Lower lobe of right lung (tissue), 2 donors: ENCODE data around the gene OPTC. TPM values are rescaled to one million over a fixed set of nuclear protein-coding genes. Genes with fewer than 3 reads are reported as not detected.

ENCODE experiments used
- ATAC-seq, 2 donors: fragments of 200-7000 bp; cut with Tn5 transposase; one replicate each; pipeline ENCODE4 v1.9.1; 2020 to 2022; ENCODE audit warnings: mild to moderate bottlenecking in 2 of 2, moderate library complexity in 2 of 2
- DNase-seq: peaks from one replicate; pipeline ENCODE4 v3.0.0-alpha.2; 2020
- H3K27ac ChIP-seq: fragments of 200-600 bp; one replicate; pipeline ENCODE4 v1.8.0; 2022
- H3K27me3 ChIP-seq: fragments of 200-600 bp; one replicate; pipeline ENCODE4 v1.8.0; 2022; ENCODE audit warnings: low read depth
- H3K36me3 ChIP-seq: fragments of 200-600 bp; one replicate; pipeline ENCODE4 v1.8.0; 2022; ENCODE audit warnings: mild to moderate bottlenecking
- H3K4me1 ChIP-seq: fragments of 200-600 bp; one replicate; pipeline ENCODE4 v1.8.0; 2022
- H3K4me3 ChIP-seq: fragments of 200-600 bp; one replicate; pipeline ENCODE4 v1.8.0; 2022; ENCODE audit warnings: mild to moderate bottlenecking
- H3K9me3 ChIP-seq: fragments of 200-600 bp; one replicate; pipeline ENCODE4 v1.8.0; 2022
- intact Hi-C: fragments of 100-400 bp; cut with DNase I; formaldehyde crosslinking; loops from one replicate; pipeline ENCODE4 v1.11.0; 2022
- total RNA-seq: library from RNA; stranded (reverse); fragmentation: NEBNext Ultra II Directional; extraction: Animal tissue kit (Norgen Biotek cat#: 25700); gene quantifications from one replicate; pipeline ENCODE4 v1.2.1, GENCODE V29; 2021
- TF ChIP-seq, protein P1 (sequence below): fragments of 200-600 bp; IDR thresholded peaks from one replicate; pipeline ENCODE4 v1.8.0; 2022; ENCODE audit warnings: antibody characterized with exemption, mild to moderate bottlenecking
- donor health status: DM: no; HTN: yes; CAD: no; lungs with severe emphysema.

OPTC gene
- total RNA-seq, 1 donor from 2014 or later = not detected

DNA sequence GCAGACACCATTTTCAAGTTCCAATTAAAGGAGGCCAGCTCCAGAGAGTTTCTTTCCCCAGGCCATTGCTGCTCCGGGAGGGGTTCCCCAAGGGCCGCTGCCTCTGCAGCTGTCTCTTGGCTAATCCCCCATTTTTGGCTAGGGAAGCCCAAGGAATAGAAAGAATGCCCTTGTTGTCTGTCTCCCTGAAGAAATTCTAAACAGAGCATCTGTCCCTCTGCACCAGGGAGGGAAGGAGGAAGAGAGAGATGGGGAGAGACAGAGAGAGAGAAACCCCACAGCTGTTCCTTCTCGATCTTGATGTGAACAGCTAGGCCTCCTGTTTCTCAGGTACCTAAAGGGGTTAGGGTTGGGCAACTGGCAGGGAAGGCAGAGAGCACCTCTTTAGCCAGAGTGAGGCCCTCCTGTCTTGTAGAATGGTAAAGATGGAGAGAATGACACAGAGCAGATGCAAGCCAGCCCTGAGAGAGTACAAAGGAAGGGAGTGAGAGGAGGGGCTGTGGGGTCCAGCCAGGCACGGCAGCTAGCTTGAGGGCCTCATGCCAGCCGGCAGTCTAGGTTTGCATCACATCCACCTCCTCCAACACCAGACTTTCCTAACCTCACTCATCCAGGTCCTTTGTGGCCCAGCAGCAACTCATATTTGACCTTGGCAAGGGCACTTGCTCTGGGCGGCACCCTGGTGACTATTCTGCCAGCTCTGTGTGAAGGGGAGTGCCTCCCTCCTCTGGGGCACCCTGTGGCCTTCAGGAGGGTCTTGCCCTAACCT, 13.1 kb downstream of the OPTC start:
- DNase-seq (no peak), ATAC-seq (peak in 1 of 2 donors; percentile 36)
- Histone ChIP-seq H3K9me3 (no peaks in the 10 kb centered on the region), H3K4me3 (no peak overlapping the region), H3K27ac (no peak overlapping the region), H3K36me3 (no peaks in the 10 kb centered on the region), H3K4me1 (peaks cover 30% of the 10 kb centered on the region), H3K27me3 (no peaks in the 10 kb centered on the region)
- TF ChIP-seq, protein P1, sequence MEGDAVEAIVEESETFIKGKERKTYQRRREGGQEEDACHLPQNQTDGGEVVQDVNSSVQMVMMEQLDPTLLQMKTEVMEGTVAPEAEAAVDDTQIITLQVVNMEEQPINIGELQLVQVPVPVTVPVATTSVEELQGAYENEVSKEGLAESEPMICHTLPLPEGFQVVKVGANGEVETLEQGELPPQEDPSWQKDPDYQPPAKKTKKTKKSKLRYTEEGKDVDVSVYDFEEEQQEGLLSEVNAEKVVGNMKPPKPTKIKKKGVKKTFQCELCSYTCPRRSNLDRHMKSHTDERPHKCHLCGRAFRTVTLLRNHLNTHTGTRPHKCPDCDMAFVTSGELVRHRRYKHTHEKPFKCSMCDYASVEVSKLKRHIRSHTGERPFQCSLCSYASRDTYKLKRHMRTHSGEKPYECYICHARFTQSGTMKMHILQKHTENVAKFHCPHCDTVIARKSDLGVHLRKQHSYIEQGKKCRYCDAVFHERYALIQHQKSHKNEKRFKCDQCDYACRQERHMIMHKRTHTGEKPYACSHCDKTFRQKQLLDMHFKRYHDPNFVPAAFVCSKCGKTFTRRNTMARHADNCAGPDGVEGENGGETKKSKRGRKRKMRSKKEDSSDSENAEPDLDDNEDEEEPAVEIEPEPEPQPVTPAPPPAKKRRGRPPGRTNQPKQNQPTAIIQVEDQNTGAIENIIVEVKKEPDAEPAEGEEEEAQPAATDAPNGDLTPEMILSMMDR = no peak
- intact Hi-C loops = no loop called here

DNA sequence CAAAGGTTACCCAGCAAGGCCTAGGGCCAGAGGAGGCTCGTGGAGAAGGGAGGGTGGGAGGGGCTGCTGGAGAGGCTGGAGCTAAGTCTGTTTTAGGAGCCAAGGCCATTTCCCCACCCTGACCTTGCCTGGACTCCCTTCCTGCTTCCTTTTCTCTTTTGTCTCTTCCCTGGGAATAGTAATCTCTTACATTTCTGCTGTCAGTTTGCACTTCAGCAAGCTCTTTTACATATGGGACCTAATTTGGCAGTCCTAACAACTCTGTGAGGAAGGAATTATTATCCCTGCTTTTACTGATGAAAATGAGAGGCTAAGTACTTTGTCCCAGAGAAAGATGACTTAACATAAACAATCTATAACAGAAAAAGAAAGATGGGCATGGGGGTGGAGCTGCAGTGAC, 13.8 kb downstream of the OPTC start:
- no peak for DNase-seq
- no peaks in the 10 kb centered on the region for H3K36me3 ChIP-seq
- TF ChIP-seq, protein P1 = no peak
- no peaks in the 10 kb centered on the region for H3K27me3 ChIP-seq
- intact Hi-C loops = no loop called here
- no peak overlapping the region for H3K27ac ChIP-seq
- no peak overlapping the region for H3K4me3 ChIP-seq
- ATAC-seq = no peak
- H3K9me3 ChIP-seq = no peaks in the 10 kb centered on the region
- peaks cover 37% of the 10 kb centered on the region for H3K4me1 ChIP-seq

DNA sequence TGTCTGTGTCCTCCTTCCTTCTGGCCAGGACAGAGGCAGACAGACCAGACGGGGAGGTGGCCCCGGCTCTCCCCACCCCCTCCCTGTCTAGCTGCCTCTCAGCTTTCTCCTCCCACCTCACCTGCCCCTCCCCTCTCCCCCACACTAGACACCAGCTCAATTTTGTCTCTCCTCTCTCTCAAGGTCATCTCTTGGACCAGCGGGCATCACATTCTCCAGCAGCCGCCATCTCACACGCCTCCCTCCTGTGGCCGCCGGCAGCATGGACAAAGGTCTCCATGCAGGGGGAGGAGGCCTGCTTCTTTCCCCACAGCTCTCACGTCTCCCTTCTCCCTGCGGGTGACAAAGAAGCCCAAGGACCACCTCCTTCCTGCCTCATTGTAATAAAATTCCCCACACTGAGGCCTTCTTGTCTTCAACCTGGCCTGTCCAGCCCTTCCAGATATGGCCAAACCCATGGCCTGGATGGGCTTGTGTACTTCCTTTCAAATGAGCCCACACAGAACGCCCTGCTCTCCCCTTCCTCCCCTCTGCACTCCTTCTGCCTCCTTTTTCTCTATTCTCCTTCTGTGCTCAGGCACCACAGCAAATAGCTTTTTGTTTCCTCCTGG, 14.6 kb downstream of the OPTC start:
- DNase-seq = no peak

DNA sequence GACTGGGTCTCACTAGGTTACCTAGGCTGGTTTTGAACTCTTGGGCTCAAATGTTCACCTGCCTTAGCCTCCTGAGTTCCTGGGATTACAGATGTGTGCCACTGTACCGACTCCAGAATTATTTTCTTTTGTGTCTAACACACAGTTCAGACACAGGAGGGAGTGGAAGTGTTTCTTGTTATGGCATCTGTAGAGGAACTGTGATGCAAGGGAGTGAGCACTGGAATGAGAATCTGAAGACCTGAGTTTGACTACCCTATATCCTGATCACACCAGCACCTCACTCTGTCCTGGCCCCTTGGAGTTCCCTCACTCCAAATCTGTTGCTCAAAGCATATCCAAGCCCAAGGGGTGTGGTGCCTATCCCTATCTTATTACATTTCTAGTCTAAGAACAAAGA, 15.2 kb downstream of the OPTC start:
- ATAC-seq = no peak
- peaks cover 49% of the 10 kb centered on the region for H3K4me1 ChIP-seq
- TF ChIP-seq, protein P1 = no peak
- no peaks in the 10 kb centered on the region for H3K36me3 ChIP-seq
- no peaks in the 10 kb centered on the region for H3K9me3 ChIP-seq
- no peak overlapping the region for H3K4me3 ChIP-seq
- H3K27me3 ChIP-seq = no peaks in the 10 kb centered on the region
- DNase-seq = no peak
- H3K27ac ChIP-seq = peak overlapping the region; percentile 6
- intact Hi-C loops = no loop called here

More for the DNA sequence above, 14.6 kb downstream of the OPTC start:
- intact Hi-C loops = no loop called here
- Histone ChIP-seq H3K9me3 (no peaks in the 10 kb centered on the region), H3K27me3 (no peaks in the 10 kb centered on the region), H3K4me3 (no peak overlapping the region), H3K4me1 (peaks cover 46% of the 10 kb centered on the region), H3K27ac (no peak overlapping the region), H3K36me3 (no peaks in the 10 kb centered on the region)
- TF ChIP-seq, protein P1 = no peak
- ATAC-seq = no peak

DNA sequence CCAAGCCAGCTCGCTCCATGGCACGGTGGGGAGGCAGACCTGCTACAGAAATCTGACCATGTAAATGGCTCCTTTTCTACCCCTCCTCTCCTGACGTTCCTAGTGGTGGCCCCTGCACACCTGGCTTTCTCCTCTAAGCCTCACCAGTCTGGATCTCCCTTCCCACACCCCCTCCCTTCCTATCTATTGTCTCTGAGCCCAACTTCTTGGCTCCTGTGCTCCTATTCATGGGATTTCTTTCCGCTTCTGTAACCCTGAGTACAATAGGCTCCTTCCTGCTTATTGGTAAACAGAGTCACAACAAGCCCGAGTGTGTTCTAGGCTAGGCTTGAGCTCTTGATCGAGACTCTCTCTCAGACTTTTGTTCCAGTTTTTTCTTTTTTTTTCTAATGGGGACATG, 17.6 kb downstream of the OPTC start:
- no peaks in the 10 kb centered on the region for H3K27me3 ChIP-seq
- ATAC-seq (no peak), DNase-seq (no peak)
- TF ChIP-seq, protein P1 = no peak
- H3K36me3 ChIP-seq = no peaks in the 10 kb centered on the region
- no peak overlapping the region for H3K4me3 ChIP-seq
- H3K9me3 ChIP-seq = no peaks in the 10 kb centered on the region
- peaks cover 43% of the 10 kb centered on the region for H3K4me1 ChIP-seq
- H3K27ac ChIP-seq = no peak overlapping the region
- intact Hi-C loops = loop anchor here (10.0 kb wide), 1 partner anchor 113 kb away; the partner anchor contains the start of gene ATP2B4
